ENCODE results near the gene SMIM35. TPM values are rescaled to one million over a fixed set of nuclear protein-coding genes. Genes with fewer than 3 reads are reported as not detected.
A peak's percentile ranks its signal among the peaks of the same experiment; 100 is the strongest.
"Not testable (repeated sequence)": the region's sequence is repeated elsewhere in the genome, so short reads cannot be mapped to it uniquely, and the experiment has no call there.

SMIM35 gene
- total RNA-seq, 1 donor from 2014 or later: not detected

GRCh38 chr11:118027694-118028093 lies 59.1 kb downstream of the SMIM35 start:
- DNase-seq (ENCODE audit: low read depth): no peak

DNA sequence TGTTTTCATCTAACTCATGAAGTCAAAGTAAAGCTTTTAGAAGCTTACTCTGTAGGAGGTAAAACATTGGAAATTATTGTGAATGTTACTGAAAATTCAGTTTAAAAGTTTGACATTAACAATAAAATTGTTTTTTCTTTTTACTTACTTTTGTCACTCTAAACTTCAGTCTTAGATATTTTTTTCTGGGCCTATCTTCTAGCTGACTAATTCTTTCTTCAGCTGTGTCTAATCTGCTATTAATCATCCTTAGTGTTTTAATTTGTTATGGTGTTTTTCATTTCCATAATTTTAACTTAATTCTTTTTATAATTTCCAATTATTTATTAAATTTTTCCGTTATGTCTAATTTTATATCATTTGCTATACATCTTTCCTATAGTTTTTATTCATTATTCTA lies 65.6 kb downstream of the SMIM35 start:
- DNase-seq (ENCODE audit: low read depth): no peak

GRCh38 chr11:118018401-118018800 lies 68.4 kb downstream of the SMIM35 start:
- no peak for DNase-seq (ENCODE audit: low read depth)

- no peak for DNase-seq (ENCODE audit: low read depth)
Measured at GRCh38 chr11:118017631-118018315, 69.0 kb downstream of the SMIM35 start.

- no peak for DNase-seq (ENCODE audit: low read depth)
Measured at GRCh38 chr11:118017111-118017510, 69.7 kb downstream of the SMIM35 start.

DNA sequence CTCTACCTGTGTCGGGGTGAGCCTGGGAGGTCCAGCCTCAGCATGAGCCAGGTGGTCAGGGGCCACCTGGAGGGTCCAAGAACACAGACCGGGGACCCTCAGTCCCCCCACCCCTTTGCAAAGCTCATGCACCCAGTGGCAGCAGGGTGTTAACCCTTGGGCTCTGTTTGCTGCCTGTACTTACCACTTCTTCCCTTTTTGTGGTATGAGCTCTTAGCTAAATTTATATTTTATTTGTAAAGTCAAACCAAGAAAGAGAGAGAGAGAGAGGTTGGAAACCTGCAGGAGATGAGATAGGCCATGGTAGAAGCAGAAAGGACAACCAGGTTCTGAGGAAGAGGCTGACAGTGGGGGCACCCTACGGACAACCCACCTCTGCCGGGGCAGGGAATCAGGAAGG lies 70.7 kb downstream of the SMIM35 start:
- no peak for DNase-seq (ENCODE audit: low read depth)

DNA sequence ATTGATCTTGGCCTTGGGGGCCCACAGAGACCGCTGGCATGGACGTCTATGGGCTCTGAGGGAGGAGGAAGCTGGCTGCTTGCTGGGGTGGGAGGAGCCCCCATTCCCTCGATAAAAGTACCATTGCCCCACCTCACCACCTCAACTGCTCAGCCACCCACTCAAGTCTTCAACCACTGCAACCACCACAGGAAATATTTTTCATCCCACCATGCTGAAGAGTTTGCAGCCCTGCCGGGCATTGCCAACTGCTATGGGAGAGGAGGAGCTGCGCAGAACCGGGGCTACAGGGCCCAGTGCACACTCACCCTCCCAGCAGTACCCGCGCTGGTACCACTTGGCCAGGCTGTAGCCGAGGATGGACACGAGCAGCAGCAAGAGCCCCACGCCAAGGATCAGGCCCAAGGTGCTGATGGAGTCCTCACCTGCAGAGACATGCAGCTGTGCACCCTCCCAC lies 71.3 kb downstream of the SMIM35 start:
- DNase-seq (ENCODE audit: low read depth): no peak

DNA sequence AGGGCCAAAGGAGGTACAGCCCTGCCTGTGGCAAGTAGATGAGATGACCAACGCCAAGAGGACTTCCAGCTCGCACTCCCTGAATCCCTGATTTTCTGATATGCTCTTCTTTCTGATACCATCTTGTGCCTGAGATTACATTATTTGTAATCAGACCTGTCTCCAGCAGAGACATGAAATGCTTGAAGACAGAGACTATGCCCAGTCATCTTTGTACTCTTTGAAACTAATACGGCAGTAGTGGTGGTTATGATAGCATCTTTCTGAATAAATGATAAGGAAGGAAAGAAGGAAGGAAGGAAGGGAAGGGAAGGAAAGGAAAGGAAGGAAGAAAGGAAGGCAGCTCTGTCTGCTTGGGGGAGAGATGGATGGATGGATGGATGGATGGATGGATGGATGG lies 72.7 kb downstream of the SMIM35 start:
- DNase-seq (ENCODE audit: low read depth): no peak

- peak; percentile 65 for DNase-seq (ENCODE audit: low read depth)
Measured at GRCh38 chr11:118012083-118012669, 74.6 kb downstream of the SMIM35 start.

DNA sequence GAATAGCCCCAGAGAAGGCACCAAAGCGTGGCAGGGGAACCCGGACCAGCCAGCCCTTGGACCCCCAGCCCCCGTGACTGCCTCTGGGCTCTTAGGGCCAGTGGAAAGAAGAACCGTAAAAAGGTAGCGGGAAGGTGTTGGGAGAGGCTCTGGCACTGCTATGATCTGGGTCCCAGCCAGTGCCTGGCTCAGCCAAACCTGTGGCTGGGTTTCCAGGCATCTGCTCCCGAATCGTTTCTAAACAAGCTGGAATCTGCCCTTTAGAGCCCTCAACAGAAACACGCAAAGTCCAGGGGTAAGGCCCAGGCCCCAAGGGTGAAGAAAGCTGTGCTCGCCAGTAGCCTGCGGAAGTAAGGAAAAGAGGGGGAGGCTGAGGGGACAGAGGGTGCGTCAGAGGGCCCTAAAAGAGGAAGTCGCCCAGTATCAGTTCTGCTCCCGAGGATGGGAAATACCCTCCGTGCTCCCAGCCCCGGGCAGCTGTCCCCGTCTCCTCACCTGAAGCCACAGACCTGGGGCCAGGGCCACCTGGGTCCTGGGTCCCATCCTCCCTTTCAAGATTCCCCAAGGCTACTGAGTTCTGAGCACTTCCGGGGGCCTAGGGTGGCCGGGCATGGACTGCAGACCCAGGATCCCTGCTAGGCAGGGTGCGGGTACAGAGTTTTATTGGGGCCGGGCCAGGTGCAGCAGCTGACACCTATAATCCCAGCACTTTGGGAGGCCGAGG lies 75.9 kb downstream of the SMIM35 start:
- DNase-seq (ENCODE audit: low read depth): no peak

DNA sequence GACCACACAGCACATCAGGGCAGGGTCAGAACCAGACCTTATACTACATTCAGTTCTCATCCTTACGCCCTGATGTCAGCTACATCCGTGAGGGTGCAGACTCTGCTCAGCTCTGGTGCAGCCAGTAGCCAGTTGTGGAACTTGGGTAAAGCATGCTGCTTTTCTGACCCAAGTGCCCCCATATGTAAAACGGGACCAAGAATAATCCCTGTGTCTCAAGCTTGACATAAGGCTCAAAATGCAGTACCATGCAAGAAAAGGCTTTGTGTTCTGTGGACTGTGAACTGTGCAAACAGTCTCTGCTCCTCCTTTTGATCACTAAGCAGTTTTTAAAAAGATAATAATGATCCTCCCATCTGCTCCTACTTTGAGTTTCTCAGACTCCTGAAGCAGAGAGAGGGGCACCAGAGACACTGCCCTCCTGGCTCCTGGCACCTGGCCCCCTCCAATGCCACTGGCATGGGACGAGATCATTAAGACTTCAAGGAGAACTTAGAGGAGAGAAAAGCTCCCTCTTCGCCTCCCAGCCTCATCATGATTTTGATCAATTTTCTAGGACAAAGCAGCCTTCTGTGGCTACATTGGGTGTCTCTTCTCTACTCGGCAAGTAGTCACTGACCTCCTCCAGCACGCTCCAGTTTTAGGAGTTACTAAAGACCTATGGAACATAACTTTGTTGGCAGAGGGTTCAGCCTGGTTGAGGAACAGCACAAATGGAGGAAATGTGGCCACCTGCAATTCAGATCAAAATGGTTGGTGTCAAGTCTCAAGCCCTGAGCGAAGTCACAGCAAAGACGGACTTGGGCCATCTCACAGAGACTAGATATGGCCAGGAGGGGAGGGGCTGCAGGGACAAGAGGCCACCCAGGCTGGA lies 76.7 kb downstream of the SMIM35 start:
- DNase-seq (ENCODE audit: low read depth): no peak

DNA sequence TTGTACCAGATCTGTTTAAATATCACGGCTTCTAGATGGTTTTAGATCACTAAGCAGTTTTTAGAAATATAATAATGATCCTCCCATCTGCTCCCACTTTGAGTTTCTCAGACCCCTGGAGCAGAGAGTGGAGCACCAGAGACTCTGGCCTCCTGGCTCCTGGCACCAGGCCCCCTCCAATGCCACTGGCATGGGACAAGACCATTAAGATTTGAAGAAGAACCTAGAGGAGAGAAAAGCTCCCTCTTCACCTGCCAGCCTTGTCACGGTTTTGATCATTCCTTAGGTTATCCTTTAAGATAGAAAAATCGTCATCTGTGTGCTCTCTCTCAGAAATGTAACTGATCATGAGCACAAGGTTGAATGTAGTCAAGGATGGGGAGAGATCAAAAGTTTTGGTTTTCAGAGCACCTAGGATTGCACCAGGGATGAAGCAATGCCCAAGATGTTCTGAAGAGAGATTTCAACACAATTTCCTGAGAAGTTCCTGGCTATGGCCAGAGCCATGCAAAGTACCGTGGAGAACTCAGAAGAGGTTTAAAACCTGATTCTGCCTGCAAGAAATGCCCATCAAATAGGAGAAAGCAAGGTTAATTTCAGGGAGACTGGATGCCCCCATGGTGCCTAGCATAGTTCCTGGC lies 78.4 kb downstream of the SMIM35 start:
- no peak for DNase-seq (ENCODE audit: low read depth)

- not testable (repeated sequence) for DNase-seq (ENCODE audit: low read depth)
Measured at GRCh38 chr11:118007563-118008270, 79.0 kb downstream of the SMIM35 start.

GRCh38 chr11:118007040-118007439 lies 79.7 kb downstream of the SMIM35 start:
- no peak for DNase-seq (ENCODE audit: low read depth)

DNA sequence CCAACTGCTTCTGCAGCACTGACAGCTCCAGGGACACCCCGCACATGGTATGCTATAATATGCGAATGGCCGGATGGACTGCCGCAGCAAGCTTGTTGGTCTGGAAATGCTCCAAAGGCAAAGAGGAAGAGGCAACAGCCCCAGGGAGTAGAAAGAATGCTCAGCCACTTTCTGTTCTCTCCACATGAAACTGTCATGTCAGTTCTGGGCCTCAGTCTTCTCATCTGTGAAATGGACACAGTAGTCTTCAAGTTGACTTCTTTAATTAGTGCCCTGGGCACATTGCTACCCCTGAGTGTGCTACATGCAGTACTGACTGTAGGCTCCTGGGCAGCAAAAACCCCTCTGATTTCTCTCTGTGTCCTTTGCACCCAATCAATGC lies 80.6 kb downstream of the SMIM35 start:
- DNase-seq (ENCODE audit: low read depth): no peak

- DNase-seq (ENCODE audit: low read depth): no peak
Measured at GRCh38 chr11:118005224-118006152, 81.3 kb downstream of the SMIM35 start.

- DNase-seq (ENCODE audit: low read depth): no peak
Measured at GRCh38 chr11:118004543-118005223, 82.1 kb downstream of the SMIM35 start.

GRCh38 chr11:118003456-118003855 lies 83.3 kb downstream of the SMIM35 start:
- DNase-seq (ENCODE audit: low read depth): no peak
